ENCODE data around the gene UNC5B. TPM values are rescaled to one million over a fixed set of nuclear protein-coding genes. Genes with fewer than 3 reads are reported as not detected.

Gene UNC5B
- total RNA-seq, 4 donors from 2014 or later, result 5.3 to 26.6 (median 17.7) TPM

DNA sequence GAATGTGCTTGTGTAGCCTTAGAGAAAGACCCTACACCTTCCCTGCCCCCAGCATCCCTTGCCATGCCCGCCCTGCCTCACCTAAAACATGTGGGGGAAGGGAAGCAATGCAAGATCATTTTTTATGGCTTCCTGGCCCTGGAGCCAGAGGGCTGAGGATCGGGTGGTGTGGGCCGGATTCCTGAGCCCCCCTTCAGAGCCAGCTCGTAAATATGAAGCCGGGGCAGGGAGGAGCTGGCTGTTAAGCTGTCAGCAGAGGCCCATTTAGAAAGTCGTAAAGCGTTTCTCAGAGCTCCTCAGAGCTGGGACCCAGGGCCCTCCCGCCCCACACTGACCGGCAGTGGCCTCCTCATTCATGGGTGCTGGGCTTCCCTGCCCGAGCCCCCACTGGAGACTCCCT is 23.9 kb downstream of the UNC5B start:
- intact Hi-C loops (cut with DNase I; ENCODE audit: low total_unique reads), result no loop called here
- Histone ChIP-seq H3K4me3 (no peak overlapping the region), H3K4me1 (peaks cover 21 to 36% of the 10 kb centered on the region in 2 donors), H3K9me3 (no peaks in the 10 kb centered on the region), H3K27ac (peak overlapping the region; percentile 34 to 80), H3K27me3 (no peaks in the 10 kb centered on the region), H3K36me3 (no peaks in the 10 kb centered on the region)
- TF ChIP-seq POLR2A (IDR thresholded peaks at IDR 0.05), result no peak
- TF ChIP-seq, protein P1, sequence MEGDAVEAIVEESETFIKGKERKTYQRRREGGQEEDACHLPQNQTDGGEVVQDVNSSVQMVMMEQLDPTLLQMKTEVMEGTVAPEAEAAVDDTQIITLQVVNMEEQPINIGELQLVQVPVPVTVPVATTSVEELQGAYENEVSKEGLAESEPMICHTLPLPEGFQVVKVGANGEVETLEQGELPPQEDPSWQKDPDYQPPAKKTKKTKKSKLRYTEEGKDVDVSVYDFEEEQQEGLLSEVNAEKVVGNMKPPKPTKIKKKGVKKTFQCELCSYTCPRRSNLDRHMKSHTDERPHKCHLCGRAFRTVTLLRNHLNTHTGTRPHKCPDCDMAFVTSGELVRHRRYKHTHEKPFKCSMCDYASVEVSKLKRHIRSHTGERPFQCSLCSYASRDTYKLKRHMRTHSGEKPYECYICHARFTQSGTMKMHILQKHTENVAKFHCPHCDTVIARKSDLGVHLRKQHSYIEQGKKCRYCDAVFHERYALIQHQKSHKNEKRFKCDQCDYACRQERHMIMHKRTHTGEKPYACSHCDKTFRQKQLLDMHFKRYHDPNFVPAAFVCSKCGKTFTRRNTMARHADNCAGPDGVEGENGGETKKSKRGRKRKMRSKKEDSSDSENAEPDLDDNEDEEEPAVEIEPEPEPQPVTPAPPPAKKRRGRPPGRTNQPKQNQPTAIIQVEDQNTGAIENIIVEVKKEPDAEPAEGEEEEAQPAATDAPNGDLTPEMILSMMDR (IDR thresholded peaks at IDR 0.05), result no peak
- DNase-seq, result peak; percentile 75

DNA sequence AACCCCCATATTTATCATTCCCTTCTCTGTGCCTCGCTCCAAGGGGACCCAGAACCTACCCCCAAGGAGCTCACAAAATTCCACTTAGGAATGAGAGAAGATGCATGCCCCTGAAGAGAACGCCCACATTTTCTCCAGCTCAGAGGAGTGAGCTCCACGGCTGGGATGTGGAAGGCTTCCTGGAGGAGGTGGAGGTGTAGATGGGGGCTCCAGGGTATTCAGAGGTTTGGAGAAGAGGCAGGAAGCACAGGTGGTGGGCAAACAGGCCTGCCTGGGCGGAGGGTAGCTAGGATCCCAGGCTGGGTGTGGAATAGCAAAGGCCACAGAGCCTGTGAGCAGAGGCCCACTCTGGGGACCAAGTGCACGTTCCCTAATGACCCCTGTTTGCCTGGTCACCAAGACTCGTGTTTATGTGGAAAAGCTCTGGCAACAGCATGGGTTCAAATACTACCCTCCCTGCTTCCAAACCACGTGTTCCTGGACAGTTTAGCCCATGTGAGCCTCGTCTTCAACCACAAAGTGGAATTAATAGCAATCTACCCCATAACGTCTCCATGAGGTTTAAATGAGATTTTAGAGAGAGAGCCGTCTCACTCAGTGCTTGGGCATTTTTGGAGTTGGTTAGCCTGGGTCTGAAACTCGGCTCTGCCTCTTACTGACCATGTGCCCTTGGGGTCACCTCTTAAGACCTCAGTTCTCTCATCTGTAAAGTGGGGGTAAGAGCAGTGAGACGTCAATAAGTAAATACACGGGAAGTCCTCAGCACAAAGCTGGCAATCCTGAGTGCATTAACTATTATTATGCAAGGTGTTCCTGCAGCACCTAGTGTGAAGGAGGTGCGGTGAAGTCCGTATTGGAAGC is 24.7 kb downstream of the UNC5B start:
- Histone ChIP-seq H3K4me3 (no peak overlapping the region), H3K27me3 (no peaks in the 10 kb centered on the region), H3K9me3 (no peaks in the 10 kb centered on the region), H3K36me3 (no peaks in the 10 kb centered on the region), H3K4me1 (peaks cover 19 to 36% of the 10 kb centered on the region in 2 donors), H3K27ac (peak overlapping the region; percentile 34 to 80)
- TF ChIP-seq POLR2A (IDR thresholded peaks at IDR 0.05), result no peak
- TF ChIP-seq, protein P1 (IDR thresholded peaks at IDR 0.05), result no peak
- intact Hi-C loops (cut with DNase I; ENCODE audit: low total_unique reads), result no loop called here
- no peak for DNase-seq

DNA sequence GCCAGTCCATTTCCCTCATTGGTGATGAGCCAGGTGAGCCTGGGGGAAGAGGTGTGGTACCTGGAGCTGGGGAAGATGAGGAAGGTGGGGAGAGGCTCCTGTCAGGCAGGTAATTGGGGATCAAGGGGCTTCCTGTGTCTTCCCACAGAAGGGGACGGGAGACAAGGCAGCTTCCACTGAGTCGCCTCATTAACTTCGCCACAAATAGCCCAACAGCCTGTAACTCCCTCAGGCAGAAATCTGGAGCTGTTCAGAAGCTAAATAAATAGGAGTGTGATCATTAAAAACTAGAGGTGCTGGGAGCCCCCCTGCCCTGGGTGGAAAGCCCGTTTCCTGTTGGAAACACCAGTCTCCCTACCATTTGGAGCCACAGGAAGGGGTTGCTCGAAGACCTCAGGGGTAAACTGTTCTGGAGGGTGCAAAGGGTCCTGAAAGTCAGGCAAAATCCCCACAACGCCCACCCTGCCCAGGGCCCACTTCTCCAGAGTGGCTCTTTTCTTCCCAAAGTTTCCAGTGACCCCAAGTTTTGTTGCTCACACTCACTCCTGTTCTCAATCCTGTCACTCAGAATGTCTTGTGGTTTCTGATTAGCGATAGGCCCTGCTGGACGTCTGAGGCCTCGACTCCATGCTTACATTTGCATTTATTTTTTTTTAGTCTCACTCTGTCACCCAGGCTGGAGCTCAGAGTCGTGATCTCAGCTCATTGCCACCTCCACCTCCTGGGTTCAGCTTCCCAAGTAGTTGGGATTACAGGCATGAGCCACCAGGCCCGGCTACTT is 25.7 kb downstream of the UNC5B start:
- intact Hi-C loops (cut with DNase I; ENCODE audit: low total_unique reads), result no loop called here
- H3K27me3 ChIP-seq, result no peaks in the 10 kb centered on the region
- TF ChIP-seq, protein P1 (IDR thresholded peaks at IDR 0.05), result no peak
- TF ChIP-seq POLR2A (IDR thresholded peaks at IDR 0.05), result no peak
- no peaks in the 10 kb centered on the region for H3K9me3 ChIP-seq
- H3K4me1 ChIP-seq, result peaks cover 16 to 36% of the 10 kb centered on the region in 2 donors
- H3K4me3 ChIP-seq, result no peak overlapping the region
- no peak for DNase-seq
- no peaks in the 10 kb centered on the region for H3K36me3 ChIP-seq
- no peak overlapping the region for H3K27ac ChIP-seq

DNA sequence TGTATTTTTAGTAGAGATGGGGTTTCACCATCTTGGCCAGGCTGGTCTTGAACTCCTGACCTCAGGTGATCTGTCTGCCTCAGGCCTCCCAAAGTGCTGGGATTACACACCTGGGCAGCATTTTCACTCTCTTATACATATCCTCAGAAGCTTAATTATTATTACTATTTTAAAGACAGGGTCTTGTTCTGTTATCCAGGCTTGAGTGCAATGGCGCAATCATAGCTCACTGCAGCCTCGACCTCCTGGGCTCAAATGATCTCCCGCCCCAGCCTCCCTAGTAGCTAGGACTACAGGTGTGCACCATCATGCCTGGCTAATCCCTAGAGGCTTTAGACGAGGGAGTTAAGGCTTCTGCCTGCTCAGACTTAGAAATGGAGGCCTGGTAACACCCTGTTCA is 26.3 kb downstream of the UNC5B start:
- H3K27ac ChIP-seq, result no peak overlapping the region
- no peaks in the 10 kb centered on the region for H3K9me3 ChIP-seq
- no peaks in the 10 kb centered on the region for H3K36me3 ChIP-seq
- H3K4me1 ChIP-seq, result peaks cover 11 to 34% of the 10 kb centered on the region in 2 donors
- no peaks in the 10 kb centered on the region for H3K27me3 ChIP-seq
- intact Hi-C loops (cut with DNase I; ENCODE audit: low total_unique reads), result no loop called here
- no peak for TF ChIP-seq POLR2A (IDR thresholded peaks at IDR 0.05)
- TF ChIP-seq, protein P1 (IDR thresholded peaks at IDR 0.05), result no peak
- DNase-seq, result no peak
- H3K4me3 ChIP-seq, result no peak overlapping the region
